Ovary (tissue), 3 donors: ENCODE data around the gene SYNM.

Source experiments
- POLR2A ChIP-seq: fragments of 450-650 bp; IDR thresholded peaks from one replicate; pipeline ENCODE4 v1.6.1; 2017; ENCODE audit warnings: antibody characterized with exemption, mild to moderate bottlenecking, moderate library complexity
- TF ChIP-seq, protein P1 (sequence below), 3 donors: fragments of 450-650 bp in 2 of 3; fragments of 200-600 bp in 1 of 3; IDR thresholded peaks; one replicate each; pipeline versions ENCODE4 v1.5.1 to v1.8.0; 2016 to 2022; ENCODE audit warnings: antibody characterized with exemption in 3 of 3, mild to moderate bottlenecking in 1 of 3
- donor health status: DM: no; HTN: no; CAD: no.

DNA sequence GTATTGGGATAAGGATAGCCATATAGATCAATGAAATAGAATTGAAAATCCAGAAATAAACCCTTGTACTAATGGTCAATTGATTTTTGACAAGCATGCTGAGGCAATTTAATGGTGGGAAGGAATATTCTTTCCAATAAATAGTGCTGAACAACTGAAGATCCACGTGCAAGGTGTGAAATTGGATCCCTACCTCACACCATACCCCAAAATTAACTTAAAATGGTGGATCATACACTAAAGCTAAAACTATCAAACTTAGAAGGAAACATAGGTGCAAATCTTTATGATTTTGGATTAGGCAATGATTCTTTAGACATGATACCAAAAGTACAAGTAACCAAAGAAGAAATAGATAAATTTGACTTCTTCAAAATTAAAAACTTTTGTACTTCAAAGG lies 22.1 kb upstream of the SYNM start:
- no peak for TF ChIP-seq POLR2A
- TF ChIP-seq, protein P1, sequence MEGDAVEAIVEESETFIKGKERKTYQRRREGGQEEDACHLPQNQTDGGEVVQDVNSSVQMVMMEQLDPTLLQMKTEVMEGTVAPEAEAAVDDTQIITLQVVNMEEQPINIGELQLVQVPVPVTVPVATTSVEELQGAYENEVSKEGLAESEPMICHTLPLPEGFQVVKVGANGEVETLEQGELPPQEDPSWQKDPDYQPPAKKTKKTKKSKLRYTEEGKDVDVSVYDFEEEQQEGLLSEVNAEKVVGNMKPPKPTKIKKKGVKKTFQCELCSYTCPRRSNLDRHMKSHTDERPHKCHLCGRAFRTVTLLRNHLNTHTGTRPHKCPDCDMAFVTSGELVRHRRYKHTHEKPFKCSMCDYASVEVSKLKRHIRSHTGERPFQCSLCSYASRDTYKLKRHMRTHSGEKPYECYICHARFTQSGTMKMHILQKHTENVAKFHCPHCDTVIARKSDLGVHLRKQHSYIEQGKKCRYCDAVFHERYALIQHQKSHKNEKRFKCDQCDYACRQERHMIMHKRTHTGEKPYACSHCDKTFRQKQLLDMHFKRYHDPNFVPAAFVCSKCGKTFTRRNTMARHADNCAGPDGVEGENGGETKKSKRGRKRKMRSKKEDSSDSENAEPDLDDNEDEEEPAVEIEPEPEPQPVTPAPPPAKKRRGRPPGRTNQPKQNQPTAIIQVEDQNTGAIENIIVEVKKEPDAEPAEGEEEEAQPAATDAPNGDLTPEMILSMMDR (IDR thresholded peaks at IDR 0.05), result no peak
